HCT116 (cell line): ENCODE results near the gene LSM12. TPM values are rescaled to one million over a fixed set of nuclear protein-coding genes. Genes with fewer than 3 reads are reported as not detected.

Experiments used
- ATAC-seq: fragments of 200-7000 bp; cut with Tn5 transposase; 2 replicates; pipeline ENCODE4 v1.9.1; 2020; ENCODE audit warnings: mild to moderate bottlenecking, moderate library complexity
- BruUV-seq: library from RNA; stranded (reverse); fragments of 400-500 nt; replicated peaks from 2 replicates; lab custom pipeline; 2021; lab: Mats Ljungman, UMichigan
- CTCF ChIA-PET: fragments of 300-600 bp; sonication (Branson Sonifier 250); formaldehyde crosslinking; loops from one replicate; lab custom pipeline; 2021; ENCODE audit warnings: antibody characterized with exemption; lab: Charles Lee
- POLR2A ChIA-PET: fragments of 300-600, 350-600 bp; sonication (Branson Sonifier 250); formaldehyde crosslinking; loops from one replicate; lab custom pipeline; 2021; ENCODE audit warnings: antibody characterized with exemption; lab: Charles Lee
- RAD21 ChIA-PET, 2 experiments: fragments of 300-600 bp; sonication (Branson Sonifier 250); formaldehyde crosslinking; loops; one replicate each; lab custom pipeline; 2023; ENCODE audit warnings: low total read pairs in 2 of 2; ENCODE audit not compliant: uncharacterized antibody in 2 of 2, unreplicated experiment in 2 of 2, low non-redundant PET in 1 of 2; lab: Charles Lee
- DNase-seq: peaks from one replicate; pipeline ENCODE4 v3.0.0-alpha.2; 2010; ENCODE audit warnings: low read depth, low spot score
- H2AFZ ChIP-seq: fragments of 200-600 bp; shearing (Covaris generic), sonication (generic); 2 replicates; pipeline ENCODE4 v1.6.1; 2017; ENCODE audit warnings: low read depth, mixed run types, mixed read lengths, antibody characterized with exemption, low read length; ENCODE audit not compliant: poor library complexity, severe bottlenecking
- H3K27ac ChIP-seq: 2 replicates; pipeline ENCODE4 v1.5.1; 2012; ENCODE audit warnings: low read depth, low read length
- H3K27me3 ChIP-seq: fragments of 200-600 bp; sonication (generic); 2 replicates; pipeline ENCODE4 v1.6.1; 2016; ENCODE audit warnings: mixed run types, low read length, mixed read lengths; ENCODE audit not compliant: insufficient read depth
- H3K36me3 ChIP-seq, 2 experiments: fragments of 200-500 bp in 1 of 2; fragments of 200-600 bp in 1 of 2; sonication (Bioruptor generic) in 1 of 2; sonication (generic) in 1 of 2; 2 replicates each; pipeline versions ENCODE4 v1.5.1 to v1.6.1; 2014 to 2016; ENCODE audit warnings: low read length in 2 of 2, inconsistent platforms in 1 of 2, mixed read lengths in 1 of 2, mixed run types in 1 of 2; ENCODE audit not compliant: insufficient read depth in 2 of 2, control insufficient read depth in 1 of 2
- H3K4me1 ChIP-seq, 2 experiments: fragments of 200-600 bp in 1 of 2; sonication (generic) in 1 of 2; 2 replicates each; pipeline versions ENCODE4 v1.5.1 to v1.6.1; 2012 to 2017; ENCODE audit warnings: low read length in 2 of 2, inconsistent platforms in 1 of 2, mild to moderate bottlenecking in 1 of 2, mixed read lengths in 1 of 2, mixed run types in 1 of 2, moderate library complexity in 1 of 2; ENCODE audit not compliant: insufficient read depth in 2 of 2, control insufficient read depth in 1 of 2
- H3K4me2 ChIP-seq: fragments of 200-600 bp; sonication (generic); 2 replicates; pipeline ENCODE4 v1.6.1; 2017; ENCODE audit warnings: mixed run types, low read length, mixed read lengths
- H3K4me3 ChIP-seq, 2 experiments: fragments of 200-600 bp in 1 of 2; sonication (generic) in 1 of 2; replicated peaks in 1 of 2; 2 replicates each; pipeline ENCODE4 v1.5.1; 2011 to 2016; ENCODE audit warnings: low read length in 2 of 2, control low read depth in 1 of 2, low read depth in 1 of 2, mild to moderate bottlenecking in 1 of 2, mixed read lengths in 1 of 2, mixed run types in 1 of 2
- H3K79me2 ChIP-seq: fragments of 200-600 bp; sonication (generic); 2 replicates; pipeline ENCODE4 v1.6.1; 2017; ENCODE audit warnings: mild to moderate bottlenecking, mixed run types, low read length, moderate library complexity, mixed read lengths; ENCODE audit not compliant: insufficient read depth
- H3K9ac ChIP-seq: fragments of 200-600 bp; sonication (generic); 2 replicates; pipeline ENCODE4 v1.6.1; 2016; ENCODE audit warnings: low read length, mixed read lengths
- H3K9me2 ChIP-seq: fragments of 200-600 bp; sonication (generic), shearing (Covaris generic); 2 replicates; pipeline ENCODE4 v1.6.1; 2017; ENCODE audit warnings: mixed run types, mild to moderate bottlenecking, moderate library complexity; ENCODE audit not compliant: insufficient read depth
- H3K9me3 ChIP-seq, 2 experiments: fragments of 200-500 bp in 1 of 2; fragments of 200-600 bp in 1 of 2; sonication (Bioruptor generic) in 1 of 2; sonication (generic) in 1 of 2; 2 replicates each; pipeline ENCODE4 v1.6.1; 2014 to 2017; ENCODE audit warnings: low read length in 2 of 2, mixed read lengths in 2 of 2, inconsistent platforms in 1 of 2, low read depth in 1 of 2, mild to moderate bottlenecking in 1 of 2, mixed run types in 1 of 2, moderate library complexity in 1 of 2; ENCODE audit not compliant: control insufficient read depth in 1 of 2, insufficient read depth in 1 of 2
- H4K20me1 ChIP-seq: fragments of 200-600 bp; sonication (generic), shearing (Covaris generic); 2 replicates; pipeline ENCODE4 v1.6.1; 2017; ENCODE audit warnings: mixed run types, mild to moderate bottlenecking, moderate library complexity; ENCODE audit not compliant: insufficient read depth
- CBX3 ChIP-seq: IDR thresholded peaks from 2 replicates; pipeline ENCODE4 v1.6.1; 2012; ENCODE audit warnings: low read depth
- CEBPB ChIP-seq: IDR thresholded peaks from 2 replicates; pipeline ENCODE4 v1.6.1; 2012; ENCODE audit warnings: low read depth
- CTCF ChIP-seq, 3 experiments: fragments of 200-600 bp in 1 of 3; sonication (generic) in 1 of 3; IDR thresholded peaks in 2 of 3; conservative IDR thresholded peaks in 1 of 3; 2 replicates each; pipeline ENCODE4 v1.5.1; 2012 to 2017; ENCODE audit warnings: low read depth in 2 of 3, low read length in 2 of 3, antibody characterized with exemption in 1 of 3, borderline replicate concordance in 1 of 3, control low read depth in 1 of 3, mild to moderate bottlenecking in 1 of 3, mixed read lengths in 1 of 3, mixed run types in 1 of 3, moderate library complexity in 1 of 3; ENCODE audit not compliant: insufficient read depth in 1 of 3
- ELF1 ChIP-seq: IDR thresholded peaks from 2 replicates; pipeline ENCODE4 v1.6.1; 2012; ENCODE audit warnings: low read depth, borderline replicate concordance
- FOSL1 ChIP-seq: IDR thresholded peaks from 2 replicates; pipeline ENCODE4 v1.6.1; 2012; ENCODE audit warnings: low read depth
- RAD21 ChIP-seq: IDR thresholded peaks from 2 replicates; pipeline ENCODE4 v1.6.1; 2012; ENCODE audit warnings: low read depth, mild to moderate bottlenecking
- REST ChIP-seq: IDR thresholded peaks from 2 replicates; pipeline ENCODE4 v1.6.1; 2012; ENCODE audit warnings: low read depth
- YY1 ChIP-seq: IDR thresholded peaks from 2 replicates; pipeline ENCODE4 v1.6.1; 2011; ENCODE audit warnings: low read length, low read depth, moderate library complexity, mild to moderate bottlenecking; ENCODE audit not compliant: insufficient replicate concordance; ENCODE audit errors: extremely low read depth
- ZFX ChIP-seq: fragments of 450-650 bp; IDR thresholded peaks from 2 replicates; pipeline ENCODE4 v1.6.1; 2017
- intact Hi-C: fragments of 100-400 bp; cut with micrococcal nuclease; formaldehyde crosslinking; loops from 2 replicates; pipeline ENCODE4 v1.10.0; 2022
- total RNA-seq: library from RNA; stranded (reverse); gene quantifications from one replicate; pipeline ENCODE4 v1.2.1, GENCODE V29; 2021; ENCODE audit not compliant: unreplicated experiment

The LSM12 gene
- total RNA-seq, 1 experiment from 2014 or later = 99.6 TPM

- no peak for TF ChIP-seq REST
Measured at GRCh38 chr17:44066204-44066930, at the start of gene LSM12 (continued).

- POLR2A ChIA-PET = interaction anchor here (0.9 to 1.1 kb wide), 3 partner anchors 8 to 28 kb away, joined by 3 read pairs; partner anchors contain the start of gene HDAC5
- H3K4me3 ChIP-seq = no peak overlapping the region
Measured at GRCh38 chr17:44115585-44116415, 49.3 kb upstream of the LSM12 start.

More at GRCh38 chr17:44115585-44116415, 49.3 kb upstream of the LSM12 start:
- no peak overlapping the region for H3K4me2 ChIP-seq
- H2AFZ ChIP-seq = no peak overlapping the region
- no TSS peak for BruUV-seq
- ChIA-PET CTCF (interaction anchor here (0.6 to 3.2 kb wide), 11 partner anchors 8 to 247 kb away, joined by 3 to 23 read pairs (median 5); partner anchors contain the start of genes FAM171A2 and HDAC5), RAD21 (interaction anchor here (0.5 to 1.4 kb wide), 4 partner anchors 8 to 55 kb away, joined by 3 to 5 read pairs (median 4); partner anchors contain the start of gene HDAC5 (in 1 of the 2))
- no peak overlapping the region for H3K9ac ChIP-seq
- H3K27ac ChIP-seq = no peak overlapping the region
- no peaks in the 10 kb centered on the region for H3K27me3 ChIP-seq
- H4K20me1 ChIP-seq = no peaks in the 10 kb centered on the region
- ATAC-seq (peak; percentile 60), DNase-seq (no peak)
- intact Hi-C loops = loop anchor here (5.0 kb wide), 1 partner anchor 33 kb away; no protein-coding TSS in a partner anchor
- no peak for TF ChIP-seq ZFX
- TF ChIP-seq CTCF (IDR thresholded peaks at IDR 0.05 in 2 of 3, conservative IDR thresholded peaks at IDR 0.05 in 1 of 3; ENCODE audit: borderline replicate concordance in 1 of 3, insufficient read depth in 1 of 3, low read depth in 2 of 3, low read length in 2 of 3) = peak; percentile 81 to 88 (median 82)
- no peak for TF ChIP-seq YY1
- no peak for TF ChIP-seq FOSL1
- TF ChIP-seq ELF1 = no peak
- no peak for TF ChIP-seq CBX3
- peak; percentile 74 for TF ChIP-seq RAD21
- no peak for TF ChIP-seq CEBPB
- no peaks in the 10 kb centered on the region for H3K9me2 ChIP-seq
- no peaks in the 10 kb centered on the region for H3K9me3 ChIP-seq
- H3K4me1 ChIP-seq = peaks cover 19 to 40% of the 10 kb centered on the region in 2 experiments
- no peaks in the 10 kb centered on the region; the same call in 1 of the 2 replicates for H3K79me2 ChIP-seq
- H3K36me3 ChIP-seq = no peaks in the 10 kb centered on the region
